ENCODE results near the gene CDK1.
"Not testable (repeated sequence)": the region's sequence is repeated elsewhere in the genome, so short reads cannot be mapped to it uniquely, and the experiment has no call there.

Gene CDK1

GRCh38 chr10:60817398-60817805 is 39.1 kb downstream of the CDK1 start:
- DNase-seq = no peak

- no peak for DNase-seq
These were observed 40.0 kb downstream of the CDK1 start for GRCh38 chr10:60818134-60818770.

GRCh38 chr10:60819271-60819670 is 41.0 kb downstream of the CDK1 start:
- DNase-seq = no peak

- DNase-seq = no peak
These were observed 41.9 kb downstream of the CDK1 start for GRCh38 chr10:60820093-60820754.

GRCh38 chr10:60821656-60822055 is 43.4 kb downstream of the CDK1 start:
- no peak for DNase-seq

- DNase-seq = no peak
These were observed 44.5 kb downstream of the CDK1 start for GRCh38 chr10:60822809-60823208.

GRCh38 chr10:60823324-60823723 is 45.0 kb downstream of the CDK1 start:
- no peak for DNase-seq

- no peak for DNase-seq
These were observed 47.2 kb downstream of the CDK1 start for GRCh38 chr10:60825520-60825919.

GRCh38 chr10:60827791-60828488 is 49.7 kb downstream of the CDK1 start:
- no peak for DNase-seq

GRCh38 chr10:60828489-60828852 is 50.2 kb downstream of the CDK1 start:
- DNase-seq = no peak

GRCh38 chr10:60832136-60832535 is 53.9 kb downstream of the CDK1 start:
- not testable (repeated sequence) for DNase-seq

- no peak for DNase-seq
These were observed 56.1 kb downstream of the CDK1 start for GRCh38 chr10:60834401-60834800.

- no peak for DNase-seq
These were observed 56.8 kb downstream of the CDK1 start for GRCh38 chr10:60835049-60835448.

GRCh38 chr10:60841227-60841626 is 62.9 kb downstream of the CDK1 start:
- not testable (repeated sequence) for DNase-seq

- DNase-seq = no peak
These were observed 64.4 kb downstream of the CDK1 start for GRCh38 chr10:60842694-60843093.
